NCI-H748 treated with DMSO at 0.1 percent for 48 hours (cell line): ENCODE results near the gene PGAM1.
"Not testable (repeated sequence)": the region's sequence is repeated elsewhere in the genome, so short reads cannot be mapped to it uniquely, and the experiment has no call there.

Experiments
- DNase-seq: peaks from one replicate; lab custom pipeline; 2025; lab: John Stamatoyannopoulos, UW

PGAM1 gene

GRCh38 chr10:97425964-97426775 lies at the start of gene PGAM1:
Gene PGAM1, plus strand, starts transcription at chr10:97426191. Its CDS starts 117 bp downstream, at chr10:97426308.
- DNase-seq = peak; percentile 77

GRCh38 chr10:97376413-97376812 lies 49.6 kb upstream of the PGAM1 start:
- no peak for DNase-seq

- no peak for DNase-seq
Measured at GRCh38 chr10:97378933-97379921, 46.8 kb upstream of the PGAM1 start.

GRCh38 chr10:97380516-97380915 lies 45.5 kb upstream of the PGAM1 start:
- DNase-seq = no peak

GRCh38 chr10:97381626-97382025 lies 44.4 kb upstream of the PGAM1 start:
- no peak for DNase-seq

- no peak for DNase-seq
Measured at GRCh38 chr10:97383159-97383558, 42.8 kb upstream of the PGAM1 start.

- no peak for DNase-seq
Measured at GRCh38 chr10:97384156-97384555, 41.8 kb upstream of the PGAM1 start.

- DNase-seq = no peak
Measured at GRCh38 chr10:97384641-97385040, 41.4 kb upstream of the PGAM1 start.

GRCh38 chr10:97385565-97385964 lies 40.4 kb upstream of the PGAM1 start:
- DNase-seq = no peak

GRCh38 chr10:97388152-97388551 lies 37.8 kb upstream of the PGAM1 start:
- no peak for DNase-seq

GRCh38 chr10:97390091-97390490 lies 35.9 kb upstream of the PGAM1 start:
- DNase-seq = no peak

- no peak for DNase-seq
Measured at GRCh38 chr10:97393034-97393573, 32.9 kb upstream of the PGAM1 start.

- no peak for DNase-seq
Measured at GRCh38 chr10:97396056-97396455, 29.9 kb upstream of the PGAM1 start.

GRCh38 chr10:97399843-97400545 lies 26.0 kb upstream of the PGAM1 start:
- no peak for DNase-seq

GRCh38 chr10:97400665-97401454 lies 25.1 kb upstream of the PGAM1 start, which contains the start of gene RRP12:
Gene RRP12, minus strand, starts transcription at chr10:97401340. Its CDS starts 109 bp downstream, at chr10:97401231.
- DNase-seq = peak; percentile 40

- no peak for DNase-seq
Measured at GRCh38 chr10:97401455-97401919, 24.5 kb upstream of the PGAM1 start.

- no peak for DNase-seq
Measured at GRCh38 chr10:97404044-97404443, 21.9 kb upstream of the PGAM1 start.

GRCh38 chr10:97406064-97406463 lies 19.9 kb upstream of the PGAM1 start:
- no peak for DNase-seq

GRCh38 chr10:97406483-97406882 lies 19.5 kb upstream of the PGAM1 start:
- DNase-seq = not testable (repeated sequence)

- peak; percentile 53 for DNase-seq
Measured at GRCh38 chr10:97407211-97407951, 18.6 kb upstream of the PGAM1 start.
